ENCODE results near the gene OR2AG1. TPM values are rescaled to one million over a fixed set of nuclear protein-coding genes. Genes with fewer than 3 reads are reported as not detected.

Gene OR2AG1
- total and polyA plus RNA-seq, 2 donors from 2014 or later, result not detected

DNA sequence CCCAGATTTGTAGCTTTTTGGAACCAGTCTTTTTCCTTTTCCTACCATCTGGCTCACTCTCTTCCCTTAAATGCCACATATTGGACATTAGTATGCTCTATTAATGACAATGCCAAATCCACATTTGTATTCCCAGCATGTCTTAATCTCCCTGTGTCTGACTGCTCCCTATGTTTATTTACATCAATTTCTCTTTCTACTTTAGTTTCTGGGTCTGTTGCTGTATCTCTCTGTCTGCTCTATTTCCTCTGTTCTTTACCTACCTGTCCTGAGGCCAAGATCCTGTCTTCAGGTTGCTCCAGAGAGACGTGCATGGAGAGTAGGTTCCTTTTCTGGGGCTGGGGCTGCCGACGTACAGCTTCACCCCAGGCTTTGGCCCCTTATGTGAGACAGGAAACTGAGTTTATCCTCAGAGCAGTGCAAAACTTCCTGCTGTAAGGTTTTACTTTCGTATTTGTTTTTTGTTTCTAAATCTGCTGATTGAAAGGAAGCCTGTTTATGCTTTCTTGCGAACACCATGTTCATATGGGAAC, 36.7 kb upstream of the OR2AG1 start:
- FAIRE-seq (no peak), DNase-seq (peak in 1 of 5 donors; percentile 9)
- Histone ChIP-seq H3K27ac (ENCODE audit: low read depth in 2 of 2, low read length in 2 of 2) (peak overlapping the region; percentile 44 to 88), H3K4me3 (ENCODE audit: low read length in 3 of 3) (peak overlapping the region in 2 of 3 donors; percentile 46 to 53), H3K9ac (ENCODE audit: low read length in 3 of 3) (peak overlapping the region in 2 of 3 donors; percentile 12 to 24), H3K36me3 (ENCODE audit: control insufficient read depth in 2 of 3, insufficient read depth in 3 of 3, low read length in 3 of 3) (no peaks in the 10 kb centered on the region), H3K27me3 (ENCODE audit: control insufficient read depth, insufficient read depth, low read length) (no peaks in the 10 kb centered on the region), H3K9me3 (ENCODE audit: control insufficient read depth in 2 of 3, insufficient read depth in 1 of 3, low read length in 3 of 3) (no peaks in the 10 kb centered on the region), H3K4me1 (ENCODE audit: control insufficient read depth in 2 of 3, insufficient read depth in 2 of 3, low read depth in 1 of 3, low read length in 3 of 3) (peaks cover 0 to 3% (median 0%) of the 10 kb centered on the region in 3 donors)
- intact Hi-C loops (cut with DNase I), result no loop called here
- no peak for TF ChIP-seq CTCF (IDR thresholded peaks at IDR 0.05; ENCODE audit: borderline replicate concordance, extremely low read depth, insufficient read depth)

GRCh38 chr11:6746626-6747025, 36.2 kb upstream of the OR2AG1 start:
- H3K4me3 ChIP-seq (ENCODE audit: low read length in 3 of 3), result peak overlapping the region in 2 of 3 donors; percentile 46 to 53
- no peak overlapping the region for H3K9ac ChIP-seq (ENCODE audit: low read length in 3 of 3)
- H3K27ac ChIP-seq (ENCODE audit: low read depth in 2 of 2, low read length in 2 of 2), result peak overlapping the region; percentile 44 to 88
- DNase-seq (no peak), FAIRE-seq (no peak)
- no peaks in the 10 kb centered on the region for H3K9me3 ChIP-seq (ENCODE audit: control insufficient read depth in 2 of 3, insufficient read depth in 1 of 3, low read length in 3 of 3)
- no peaks in the 10 kb centered on the region for H3K27me3 ChIP-seq (ENCODE audit: control insufficient read depth, insufficient read depth, low read length)
- intact Hi-C loops (cut with DNase I), result no loop called here
- H3K4me1 ChIP-seq (ENCODE audit: control insufficient read depth in 2 of 3, insufficient read depth in 2 of 3, low read depth in 1 of 3, low read length in 3 of 3), result peaks cover 0 to 3% (median 0%) of the 10 kb centered on the region in 3 donors
- H3K36me3 ChIP-seq (ENCODE audit: control insufficient read depth in 2 of 3, insufficient read depth in 3 of 3, low read length in 3 of 3), result no peaks in the 10 kb centered on the region
- TF ChIP-seq CTCF (IDR thresholded peaks at IDR 0.05; ENCODE audit: borderline replicate concordance, extremely low read depth, insufficient read depth), result no peak

DNA sequence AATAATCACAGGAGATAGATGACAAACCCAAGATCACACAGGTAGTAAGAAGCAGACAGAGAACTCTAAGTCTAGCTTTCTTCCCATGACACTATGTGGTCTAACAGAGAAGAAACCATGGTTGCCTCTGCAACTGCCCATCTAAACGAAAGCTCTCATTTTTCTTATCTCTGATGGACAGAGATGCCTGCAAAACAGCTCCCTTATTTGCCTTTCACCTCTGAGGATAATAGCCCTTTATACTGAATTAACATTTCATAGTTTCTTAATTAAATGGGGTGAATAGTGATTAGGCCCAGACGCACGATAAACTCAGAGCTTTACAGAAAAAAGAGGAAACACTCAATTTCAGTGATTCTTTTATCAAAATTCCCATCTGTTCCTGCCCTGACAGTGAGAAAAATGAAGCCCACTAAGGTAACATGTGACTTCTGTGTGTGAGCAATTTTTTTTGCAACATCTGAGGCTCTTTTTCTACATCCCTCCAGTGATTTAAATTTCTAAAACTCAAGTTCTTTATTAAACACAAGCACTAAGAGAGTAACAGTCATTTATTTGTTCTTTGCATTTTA, 35.6 kb upstream of the OR2AG1 start:
- Histone ChIP-seq H3K4me3 (ENCODE audit: low read length in 3 of 3) (no peak overlapping the region), H3K9me3 (ENCODE audit: control insufficient read depth in 2 of 3, insufficient read depth in 1 of 3, low read length in 3 of 3) (no peaks in the 10 kb centered on the region), H3K27ac (ENCODE audit: low read depth in 2 of 2, low read length in 2 of 2) (peak overlapping the region in 1 of 2 donors; percentile 88), H3K4me1 (ENCODE audit: control insufficient read depth in 2 of 3, insufficient read depth in 2 of 3, low read depth in 1 of 3, low read length in 3 of 3) (peaks cover 0 to 3% (median 0%) of the 10 kb centered on the region in 3 donors), H3K27me3 (ENCODE audit: control insufficient read depth, insufficient read depth, low read length) (no peaks in the 10 kb centered on the region), H3K9ac (ENCODE audit: low read length in 3 of 3) (no peak overlapping the region), H3K36me3 (ENCODE audit: control insufficient read depth in 2 of 3, insufficient read depth in 3 of 3, low read length in 3 of 3) (no peaks in the 10 kb centered on the region)
- FAIRE-seq (no peak), DNase-seq (no peak)
- TF ChIP-seq CTCF (IDR thresholded peaks at IDR 0.05; ENCODE audit: borderline replicate concordance, extremely low read depth, insufficient read depth), result no peak
- intact Hi-C loops (cut with DNase I), result no loop called here

Measured in kidney (tissue), 14 donors.